ENCODE measurements around the gene TRIP10. TPM values are rescaled to one million over a fixed set of nuclear protein-coding genes. Genes with fewer than 3 reads are reported as not detected.

Gene TRIP10
- total RNA-seq, 1 donor from 2014 or later: 3.0 TPM

- DNase-seq: no peak
Measured at GRCh38 chr19:6712231-6712630, 27.2 kb upstream of the TRIP10 start.

DNA sequence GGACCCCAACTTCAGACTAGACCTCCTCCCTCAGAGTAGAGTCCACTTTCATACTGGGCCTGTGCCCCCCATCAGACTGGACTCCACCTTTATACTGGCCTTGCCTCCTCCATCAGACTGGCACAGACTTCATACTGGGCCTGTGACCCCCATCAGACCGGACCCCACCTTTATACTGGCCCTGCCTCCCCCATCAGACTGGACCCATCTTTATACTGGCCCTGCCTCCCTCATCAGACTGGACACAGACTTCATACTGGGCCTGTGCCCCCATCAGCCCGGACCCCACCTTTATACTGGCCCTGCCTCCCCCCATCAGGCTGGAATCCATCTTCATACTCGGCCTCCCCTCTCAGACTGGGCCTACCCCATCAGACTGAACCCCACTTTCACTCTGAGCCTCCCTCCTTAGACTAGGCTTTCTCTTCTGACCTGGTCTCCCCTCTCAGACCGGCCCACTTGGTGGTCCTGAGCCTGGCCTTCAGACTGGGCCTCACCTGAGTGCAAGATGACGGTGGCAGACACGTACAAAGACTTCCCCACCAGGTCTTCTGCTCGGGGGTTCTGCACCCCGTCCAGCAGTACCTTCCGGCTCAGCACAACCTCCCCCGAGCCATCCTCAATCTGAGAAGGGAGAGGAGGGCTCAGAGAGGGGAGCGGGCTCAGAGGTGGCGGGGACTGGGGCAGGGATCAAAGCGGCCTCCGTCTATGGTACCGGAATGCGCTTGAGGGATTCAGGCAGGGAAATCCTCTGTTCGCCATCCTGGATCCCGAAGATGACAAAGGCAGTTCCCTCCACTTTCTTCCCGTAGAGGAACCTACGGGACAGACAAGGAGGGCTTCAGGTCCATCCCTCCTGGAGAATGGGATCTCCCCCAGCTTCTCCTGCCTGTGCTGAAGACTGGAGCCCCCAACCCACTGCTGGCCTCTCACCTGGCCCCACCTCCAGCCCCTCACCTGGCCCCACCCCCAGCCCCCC is 26.5 kb upstream of the TRIP10 start:
- no peak for DNase-seq

DNA sequence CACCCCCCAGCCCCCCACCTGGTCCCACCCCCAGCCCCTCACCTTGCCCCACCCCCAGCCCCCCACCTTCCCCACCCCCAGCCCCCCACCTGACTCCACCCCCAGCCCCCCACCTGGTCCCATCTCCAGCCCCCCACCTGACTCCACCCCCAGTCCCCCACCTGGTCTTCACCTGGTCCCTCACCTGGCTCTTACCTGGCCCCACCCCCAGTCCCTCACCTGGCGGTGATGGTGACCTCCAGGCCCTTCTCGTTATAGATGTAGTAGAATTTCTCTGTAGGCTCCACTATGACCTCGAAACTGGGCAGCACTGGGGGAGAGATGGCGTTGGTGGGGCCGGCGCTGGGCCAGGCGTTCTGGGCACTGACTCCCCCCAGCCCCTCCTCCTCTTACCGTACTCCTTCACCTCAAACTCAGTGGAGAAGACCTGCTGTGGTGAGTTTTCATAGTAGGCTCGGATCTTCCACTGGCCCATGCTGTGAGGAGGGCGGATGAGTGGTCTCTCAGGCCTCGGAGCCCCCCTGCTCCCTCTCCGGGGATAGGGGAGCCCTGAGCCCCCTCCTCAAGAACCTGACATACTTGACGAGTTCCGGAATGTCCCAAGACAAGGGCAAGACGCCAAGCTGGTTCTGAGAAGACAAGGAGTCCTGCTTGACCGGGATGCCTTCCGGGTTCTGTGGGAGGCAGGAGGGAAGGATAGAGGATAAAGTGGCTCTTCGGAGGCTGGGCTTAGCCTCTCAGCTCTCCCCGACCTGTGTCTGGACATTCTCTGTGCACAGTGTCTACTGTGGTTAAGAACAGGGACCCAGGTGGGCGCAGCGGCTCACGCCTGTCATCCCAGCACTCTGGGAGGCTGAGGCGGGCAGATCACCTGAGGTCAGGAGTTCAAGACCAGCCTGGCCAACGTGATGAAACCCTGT is 25.4 kb upstream of the TRIP10 start:
- no peak for DNase-seq

DNA sequence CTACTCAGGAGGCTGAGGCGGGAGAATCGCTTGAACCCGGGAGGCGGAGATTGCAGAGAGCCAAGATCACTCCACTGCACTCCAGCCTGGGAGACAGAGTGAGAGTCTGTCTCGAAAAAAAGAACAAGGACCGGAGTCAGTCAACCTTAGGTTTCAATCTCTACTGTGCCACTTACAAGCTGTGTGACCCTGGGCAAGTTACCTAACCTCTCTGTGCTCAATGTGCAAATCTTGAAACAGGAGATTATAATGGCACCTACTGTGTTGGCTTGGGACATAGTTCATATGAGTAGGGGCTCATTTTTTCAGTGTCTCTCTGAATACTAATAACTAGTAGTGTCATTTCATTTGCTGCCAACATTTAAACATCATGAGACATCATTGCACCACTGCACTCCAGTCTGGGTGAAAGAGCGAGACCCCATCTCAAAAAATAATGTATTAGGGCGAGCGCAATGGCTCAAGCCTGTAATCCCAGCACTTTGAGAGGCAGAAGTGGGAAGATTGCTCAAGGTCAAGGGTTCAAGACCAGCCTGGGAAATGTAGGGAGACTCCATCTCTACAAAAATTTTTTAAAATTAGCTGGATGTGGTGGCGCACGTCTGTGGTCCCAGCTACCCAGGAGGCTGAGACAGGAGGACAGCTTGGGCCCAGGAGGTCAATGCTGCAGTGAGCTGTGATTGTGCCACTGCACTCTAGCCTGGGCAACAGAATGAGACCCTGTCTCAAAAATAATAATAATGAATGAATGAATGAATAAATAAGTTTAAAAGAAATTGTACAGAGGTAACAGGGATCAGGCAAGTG is 24.5 kb upstream of the TRIP10 start:
- DNase-seq: no peak

GRCh38 chr19:6716610-6716970 is 22.9 kb upstream of the TRIP10 start:
- no peak for DNase-seq

DNA sequence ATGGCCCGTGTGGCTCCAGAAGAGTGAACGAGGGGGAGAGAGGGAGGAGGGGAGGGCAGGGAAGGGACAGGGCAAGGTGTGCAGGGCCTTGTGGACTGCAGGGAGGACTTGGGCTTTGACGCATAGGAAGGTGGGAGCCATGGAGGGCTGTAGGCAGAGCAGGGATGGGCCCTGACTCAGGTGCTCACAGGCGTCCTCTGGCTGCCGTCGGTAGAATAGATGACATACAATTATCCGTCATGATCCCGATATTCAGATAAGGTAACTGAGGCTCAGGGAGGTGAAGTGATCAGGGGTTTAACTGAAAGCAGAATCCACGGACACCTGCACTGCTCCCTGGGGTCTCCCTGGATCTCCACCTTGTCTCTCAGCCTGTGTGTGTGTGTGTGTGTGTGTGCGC is 22.4 kb upstream of the TRIP10 start:
- no peak for DNase-seq

DNA sequence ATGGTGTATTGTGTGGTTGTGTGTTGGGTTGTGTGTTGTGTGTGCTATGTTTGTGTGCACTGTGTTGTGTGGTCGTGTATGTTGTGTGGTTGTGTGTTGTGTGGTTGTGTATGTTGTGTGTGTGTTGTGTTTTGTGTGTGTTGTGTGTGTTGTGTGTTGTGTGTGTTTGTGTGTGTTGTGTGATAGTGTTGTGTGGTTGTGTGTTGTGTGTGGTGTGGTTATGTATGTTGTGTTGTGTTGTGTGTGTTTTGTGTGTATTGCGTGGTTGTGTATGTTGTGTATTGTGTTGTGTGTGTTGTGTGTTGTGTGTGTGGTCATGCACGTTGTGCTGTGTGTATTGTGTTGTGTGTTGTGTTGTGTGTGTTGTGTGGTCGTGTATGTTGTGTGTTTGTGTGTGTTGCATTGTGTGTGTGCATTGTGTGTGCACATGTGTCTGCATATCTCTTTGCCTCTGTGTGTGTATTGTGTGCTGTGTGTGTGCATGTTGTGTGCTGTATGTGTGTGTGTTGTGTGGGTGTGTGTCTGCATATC is 22.0 kb upstream of the TRIP10 start:
- no peak for DNase-seq

DNA sequence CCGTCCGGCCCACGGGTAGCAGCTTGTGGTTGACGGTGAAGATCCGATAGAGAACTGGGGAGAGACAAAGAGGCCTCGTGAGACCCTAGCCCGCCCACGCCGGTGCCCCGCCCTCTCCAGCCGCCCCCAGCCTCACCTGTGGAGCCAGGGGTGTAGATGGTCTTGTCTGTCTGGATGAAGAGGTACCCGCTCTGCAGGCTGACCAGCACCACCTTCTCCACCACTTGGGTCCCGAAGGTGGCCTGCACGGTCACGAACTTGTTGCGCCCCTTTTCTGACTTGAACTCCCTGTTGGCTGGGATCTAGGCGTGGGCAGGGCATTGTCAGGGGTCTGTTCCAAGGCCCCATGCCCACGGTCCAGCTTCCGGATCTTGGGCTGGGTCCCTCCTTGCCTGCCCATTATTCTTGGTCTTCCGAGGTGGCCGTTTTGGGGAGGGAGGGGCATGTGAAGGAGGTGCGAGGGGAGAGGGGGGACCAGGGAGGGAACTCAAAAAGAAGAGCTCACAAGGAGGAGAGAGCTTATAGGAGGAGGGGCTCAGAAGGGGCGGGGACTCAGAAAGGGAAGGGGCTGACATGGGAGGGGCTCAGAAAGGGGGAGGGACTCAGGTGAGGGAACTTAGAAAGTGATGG is 21.3 kb upstream of the TRIP10 start:
- no peak for DNase-seq

GRCh38 chr19:6718741-6719539 is 20.5 kb upstream of the TRIP10 start:
- no peak for DNase-seq

GRCh38 chr19:6719540-6719861 is 20.0 kb upstream of the TRIP10 start:
- no peak for DNase-seq

DNA sequence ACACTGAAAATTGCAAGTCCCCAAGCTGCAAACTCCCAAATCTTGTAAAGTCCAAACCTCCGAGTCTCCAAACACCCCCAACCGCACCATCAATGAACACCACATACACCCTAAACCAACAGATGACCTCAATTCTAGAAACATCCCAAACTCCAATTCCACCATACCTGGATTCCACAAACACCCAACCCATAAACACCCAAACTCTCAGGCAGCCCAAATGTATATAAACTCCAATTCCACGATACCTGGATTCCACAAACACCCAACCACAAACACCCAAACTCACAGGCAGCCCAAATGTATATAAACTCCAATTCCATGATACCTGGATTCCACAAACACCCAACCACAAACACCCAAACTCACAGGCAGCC is 19.5 kb upstream of the TRIP10 start:
- no peak for DNase-seq

- DNase-seq: no peak
Measured at GRCh38 chr19:6720369-6721137, 18.9 kb upstream of the TRIP10 start, which contains the start of gene C3. C3 (minus strand) TSS chr19:6720650; CDS start chr19:6720589, 61 bp downstream.

DNA sequence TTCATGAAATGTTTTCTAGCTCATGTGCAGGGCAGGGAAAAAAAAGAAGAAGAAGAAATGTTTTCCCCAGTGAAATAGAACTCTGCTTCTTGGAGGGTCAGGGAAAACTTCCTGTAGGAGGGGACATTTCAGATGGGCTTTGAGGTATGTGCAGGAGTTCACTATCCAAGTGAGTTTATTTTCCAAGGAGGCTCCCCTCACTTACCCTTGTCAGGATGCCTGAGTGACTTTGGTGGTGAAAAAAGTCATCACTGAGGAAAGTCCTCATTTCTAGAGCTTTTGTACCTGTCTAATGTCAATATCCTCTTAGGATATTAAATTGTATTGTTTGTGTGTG is 18.4 kb upstream of the TRIP10 start:
- no peak for DNase-seq

DNA sequence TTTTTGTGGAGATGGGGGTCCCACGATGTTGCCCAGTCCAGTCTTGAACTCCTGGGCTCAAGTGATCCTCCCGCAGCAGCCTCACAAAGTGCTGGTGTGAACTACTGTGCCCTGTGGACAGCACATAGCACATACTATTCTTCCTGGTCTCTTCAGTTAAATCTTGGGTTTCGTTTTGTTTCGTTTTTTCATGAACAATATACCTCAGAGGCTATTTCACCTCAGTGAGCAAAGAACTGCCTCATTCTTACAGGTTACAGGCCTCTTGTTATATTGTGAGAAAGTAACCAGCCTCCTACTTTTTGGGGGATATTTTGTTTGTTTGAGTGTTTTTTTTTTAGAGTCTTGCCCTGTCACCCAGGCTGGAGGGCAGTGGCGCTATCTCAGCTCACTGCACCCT is 17.7 kb upstream of the TRIP10 start:
- no peak for DNase-seq

DNA sequence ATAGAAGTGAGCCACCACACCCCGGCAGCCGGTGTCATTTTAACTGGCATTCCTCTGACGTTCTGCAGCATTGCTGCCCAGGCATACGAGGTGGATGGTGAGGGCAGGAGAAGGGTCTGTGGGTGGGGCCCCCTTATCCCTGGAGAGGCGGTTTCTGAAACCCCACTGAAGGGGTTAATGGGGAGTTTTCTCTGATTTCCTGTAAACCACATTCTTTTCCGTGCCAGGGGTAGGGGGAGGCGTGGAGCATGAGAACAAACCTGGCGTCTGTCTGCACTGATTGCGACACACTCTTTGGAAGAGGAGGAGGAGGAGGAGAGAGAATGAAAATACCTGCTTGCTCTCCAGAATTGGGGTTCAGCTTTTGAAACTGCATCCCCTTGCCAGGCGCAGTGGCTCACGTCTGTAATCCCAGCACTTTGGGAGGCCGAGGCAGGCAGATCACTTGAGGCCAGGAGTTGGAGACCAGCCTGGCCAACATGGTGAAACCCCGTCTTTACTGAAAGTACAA is 16.3 kb upstream of the TRIP10 start:
- no peak for DNase-seq

DNA sequence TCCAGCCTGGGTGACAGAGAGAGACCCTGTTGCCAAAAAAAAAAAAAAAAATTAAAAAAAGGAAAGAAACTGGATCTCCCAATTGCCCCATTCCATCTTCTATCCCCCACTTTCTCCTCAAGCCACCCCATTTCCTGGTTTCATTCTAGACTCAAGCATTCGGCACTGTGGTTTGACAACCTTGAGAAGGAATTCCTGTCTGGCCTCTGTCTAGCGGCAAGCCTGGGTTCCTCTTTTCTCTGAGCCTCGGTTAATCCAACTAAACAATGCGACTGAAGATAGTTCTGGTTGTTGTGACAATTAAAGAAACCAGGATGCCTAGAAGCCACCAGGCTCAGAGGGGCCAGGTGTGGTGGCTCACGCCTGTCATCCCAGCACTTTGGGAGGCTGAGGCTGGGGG is 15.7 kb upstream of the TRIP10 start:
- DNase-seq: no peak

GRCh38 chr19:6724631-6725492 is 14.6 kb upstream of the TRIP10 start:
- DNase-seq: no peak

GRCh38 chr19:6725513-6726231 is 13.8 kb upstream of the TRIP10 start:
- DNase-seq: no peak
